GM19239 (cell line): ENCODE results near the gene MTHFSD.

Source experiments
- DNase-seq: peaks from one replicate; pipeline ENCODE4 v3.0.0; 2011; ENCODE audit warnings: low spot score; ENCODE audit not compliant: insufficient read length
- FAIRE-seq: peaks from 2 replicates; lab custom pipeline; 2011; peaks lifted over from hg19 to GRCh38; lab: Jason Lieb, UNC

Gene MTHFSD

GRCh38 chr16:86517033-86517432, 38.0 kb downstream of the MTHFSD start:
- DNase-seq (no peak), FAIRE-seq (no peak)

- FAIRE-seq (no peak), DNase-seq (no peak)
These were observed 38.4 kb downstream of the MTHFSD start for GRCh38 chr16:86516623-86517003.

- DNase-seq (no peak), FAIRE-seq (no peak)
These were observed 39.0 kb downstream of the MTHFSD start for GRCh38 chr16:86515777-86516622.

- FAIRE-seq (no peak), DNase-seq (no peak)
These were observed 39.6 kb downstream of the MTHFSD start for GRCh38 chr16:86515413-86515776.

- FAIRE-seq (no peak), DNase-seq (no peak)
These were observed 40.3 kb downstream of the MTHFSD start for GRCh38 chr16:86514481-86515376.

- FAIRE-seq (no peak), DNase-seq (no peak)
These were observed 41.4 kb downstream of the MTHFSD start for GRCh38 chr16:86513471-86514277.

GRCh38 chr16:86512860-86513470, 42.1 kb downstream of the MTHFSD start:
- DNase-seq (no peak), FAIRE-seq (no peak)

GRCh38 chr16:86512301-86512859, 42.7 kb downstream of the MTHFSD start:
- FAIRE-seq (no peak), DNase-seq (no peak)

GRCh38 chr16:86511317-86512161, 43.5 kb downstream of the MTHFSD start:
- no peak for FAIRE-seq
- no peak for DNase-seq

- DNase-seq (no peak), FAIRE-seq (no peak)
These were observed 44.4 kb downstream of the MTHFSD start, which contains the start of gene FOXF1 for GRCh38 chr16:86510465-86511261. Gene FOXF1 (plus strand): TSS chr16:86510527. CDS start chr16:86510570, 43 bp downstream.

- DNase-seq: no peak
- FAIRE-seq: no peak
These were observed 45.1 kb downstream of the MTHFSD start for GRCh38 chr16:86509759-86510464.

- DNase-seq (peak; percentile 63), FAIRE-seq (no peak)
These were observed 45.9 kb downstream of the MTHFSD start for GRCh38 chr16:86508947-86509758.

GRCh38 chr16:86508028-86508946, 46.7 kb downstream of the MTHFSD start:
- FAIRE-seq (no peak), DNase-seq (no peak)

- DNase-seq: no peak
- FAIRE-seq: no peak
These were observed 47.6 kb downstream of the MTHFSD start for GRCh38 chr16:86507173-86508027.
